Measurements from ENCODE around the gene NTN1.

NTN1 gene

GRCh38 chr17:9203771-9204425 lies 182.6 kb downstream of the NTN1 start:
- Histone ChIP-seq H3K23ac (ENCODE audit: low read length) (no peak overlapping the region), H3K4me1 (ENCODE audit: control insufficient read depth in 1 of 2, insufficient read depth in 2 of 2, low read length in 2 of 2) (no peaks in the 10 kb centered on the region), H3K18ac (ENCODE audit: low read length) (no peak overlapping the region), H3K14ac (ENCODE audit: low read length) (no peak overlapping the region), H2AFZ (ENCODE audit: insufficient read depth, low read length, poor library complexity) (no peak overlapping the region), H3K79me2 (ENCODE audit: control insufficient read depth, insufficient read depth, low read length, poor library complexity) (no peaks in the 10 kb centered on the region), H4K8ac (ENCODE audit: low read depth, low read length) (no peak overlapping the region), H3K4ac (ENCODE audit: low read depth, low read length) (no peak overlapping the region), H2BK120ac (ENCODE audit: insufficient read depth, low read length, poor library complexity) (no peak overlapping the region), H3K79me1 (ENCODE audit: low read length) (no peaks in the 10 kb centered on the region), H4K91ac (ENCODE audit: low read depth, low read length) (no peak overlapping the region), H4K12ac (ENCODE audit: low read depth, low read length) (no peak overlapping the region), H3K27ac (ENCODE audit: low read depth, low read length) (no peak overlapping the region), H3K9ac (ENCODE audit: low read length) (no peak overlapping the region), H3K9me3 (ENCODE audit: insufficient read depth, low read depth, low read length) (peaks cover 3% of the 10 kb centered on the region), H3K36me3 (ENCODE audit: control insufficient read depth in 1 of 2, insufficient read depth in 2 of 2, low read length in 2 of 2) (no peaks in the 10 kb centered on the region), H3K4me2 (ENCODE audit: low read length) (no peak overlapping the region), H2AK5ac (ENCODE audit: low read length) (no peak overlapping the region), H2BK12ac (ENCODE audit: low read length) (no peak overlapping the region), H3K27me3 (ENCODE audit: insufficient read depth, low read length) (no peaks in the 10 kb centered on the region), H3K4me3 (ENCODE audit: low read depth, low read length) (no peak overlapping the region), H2BK5ac (ENCODE audit: low read depth, low read length, poor library complexity) (no peak overlapping the region)
- WGBS (ENCODE audit: extremely low coverage, insufficient coverage, insufficient read length), result no CpG with 5 or more reads among the region's 3 CpGs
- no peak for DNase-seq

GRCh38 chr17:9204637-9205329 lies 183.5 kb downstream of the NTN1 start:
- Histone ChIP-seq H3K9me3 (ENCODE audit: insufficient read depth, low read depth, low read length) (peaks cover 5% of the 10 kb centered on the region), H3K14ac (ENCODE audit: low read length) (no peak overlapping the region), H3K23ac (ENCODE audit: low read length) (no peak overlapping the region), H3K4ac (ENCODE audit: low read depth, low read length) (no peak overlapping the region), H3K36me3 (ENCODE audit: control insufficient read depth in 1 of 2, insufficient read depth in 2 of 2, low read length in 2 of 2) (no peaks in the 10 kb centered on the region), H2AK5ac (ENCODE audit: low read length) (no peak overlapping the region), H2BK5ac (ENCODE audit: low read depth, low read length, poor library complexity) (no peak overlapping the region), H3K4me3 (ENCODE audit: low read depth, low read length) (no peak overlapping the region), H3K9ac (ENCODE audit: low read length) (no peak overlapping the region), H3K79me1 (ENCODE audit: low read length) (no peaks in the 10 kb centered on the region), H3K27me3 (ENCODE audit: insufficient read depth, low read length) (no peaks in the 10 kb centered on the region), H2BK120ac (ENCODE audit: insufficient read depth, low read length, poor library complexity) (no peak overlapping the region), H3K18ac (ENCODE audit: low read length) (no peak overlapping the region), H2AFZ (ENCODE audit: insufficient read depth, low read length, poor library complexity) (no peak overlapping the region), H3K4me1 (ENCODE audit: control insufficient read depth in 1 of 2, insufficient read depth in 2 of 2, low read length in 2 of 2) (no peaks in the 10 kb centered on the region), H3K27ac (ENCODE audit: low read depth, low read length) (no peak overlapping the region), H3K4me2 (ENCODE audit: low read length) (no peak overlapping the region), H4K91ac (ENCODE audit: low read depth, low read length) (no peak overlapping the region), H4K12ac (ENCODE audit: low read depth, low read length) (no peak overlapping the region), H2BK12ac (ENCODE audit: low read length) (no peak overlapping the region), H4K8ac (ENCODE audit: low read depth, low read length) (no peak overlapping the region), H3K79me2 (ENCODE audit: control insufficient read depth, insufficient read depth, low read length, poor library complexity) (no peaks in the 10 kb centered on the region)
- DNase-seq, result no peak
- no CpG with 5 or more reads among the region's 5 CpGs for WGBS (ENCODE audit: extremely low coverage, insufficient coverage, insufficient read length)

DNA sequence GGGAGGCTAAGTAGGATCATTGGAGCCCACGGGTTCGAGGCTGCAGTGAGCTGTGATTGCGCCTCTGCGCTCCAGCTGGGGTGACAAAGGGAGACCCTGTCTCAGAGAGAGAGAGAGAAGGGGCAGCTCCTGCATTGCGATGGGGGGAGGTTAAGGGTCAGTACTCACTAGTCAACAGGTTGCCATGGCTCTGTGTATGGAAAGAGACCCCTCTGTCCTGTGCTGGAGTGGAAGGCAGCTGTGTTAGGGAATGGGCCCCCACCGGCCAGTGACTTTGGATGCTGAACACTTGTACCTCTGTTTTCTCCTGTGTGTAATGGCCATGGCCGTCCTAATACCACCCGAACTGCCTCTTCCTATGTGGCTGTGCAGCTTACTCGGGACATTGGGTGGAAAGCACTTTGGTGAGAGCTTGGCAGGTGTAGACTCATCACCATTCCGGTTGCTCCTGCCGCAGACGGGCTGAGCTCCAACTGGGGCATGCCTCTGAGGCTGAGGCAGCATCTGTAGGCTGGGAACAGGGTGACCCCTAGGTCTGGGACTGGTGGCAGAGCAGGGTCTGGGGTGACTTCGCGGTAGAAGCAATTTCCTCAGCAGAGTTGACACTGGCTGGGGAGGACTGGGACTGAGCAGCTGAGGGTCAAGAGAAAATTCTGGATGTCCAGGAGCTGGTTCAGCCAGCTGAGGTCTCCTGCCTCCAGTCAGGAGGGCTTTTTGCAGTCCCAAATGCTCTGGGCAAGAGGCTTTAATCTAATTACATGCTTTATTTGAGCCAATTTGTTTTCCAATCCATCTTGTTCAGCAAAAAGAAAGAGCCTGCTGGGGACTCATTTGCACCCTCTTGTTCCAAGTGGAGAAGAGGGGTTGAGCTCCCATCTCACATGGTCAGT lies 184.5 kb downstream of the NTN1 start:
- WGBS (ENCODE audit: extremely low coverage, insufficient coverage, insufficient read length), result no CpG with 5 or more reads among the region's 14 CpGs
- no peaks in the 10 kb centered on the region for H3K79me1 ChIP-seq (ENCODE audit: low read length)

DNA sequence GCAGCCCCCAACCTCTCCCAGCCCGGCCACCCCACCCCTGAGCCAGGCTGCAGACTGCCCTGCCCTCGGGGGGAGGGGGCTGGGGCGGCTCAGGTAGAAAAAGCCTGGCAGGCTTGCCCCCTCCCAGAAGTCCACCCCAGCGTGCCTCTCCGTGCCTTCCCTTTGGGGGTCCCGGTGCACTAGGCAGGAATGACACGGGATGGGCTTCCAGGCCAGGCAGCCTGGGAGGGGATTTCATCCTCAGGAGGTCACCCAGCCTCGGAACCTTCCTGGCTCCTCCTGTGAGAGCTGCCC lies 185.0 kb downstream of the NTN1 start:
- Histone ChIP-seq H2AFZ (ENCODE audit: insufficient read depth, low read length, poor library complexity) (no peak overlapping the region), H2BK120ac (ENCODE audit: insufficient read depth, low read length, poor library complexity) (no peak overlapping the region), H4K8ac (ENCODE audit: low read depth, low read length) (no peak overlapping the region), H3K36me3 (ENCODE audit: control insufficient read depth in 1 of 2, insufficient read depth in 2 of 2, low read length in 2 of 2) (no peaks in the 10 kb centered on the region), H3K9me3 (ENCODE audit: insufficient read depth, low read depth, low read length) (peaks cover 8% of the 10 kb centered on the region), H2BK12ac (ENCODE audit: low read length) (no peak overlapping the region), H4K12ac (ENCODE audit: low read depth, low read length) (no peak overlapping the region), H3K27me3 (ENCODE audit: insufficient read depth, low read length) (no peaks in the 10 kb centered on the region), H3K79me1 (ENCODE audit: low read length) (no peaks in the 10 kb centered on the region), H2AK5ac (ENCODE audit: low read length) (no peak overlapping the region), H4K91ac (ENCODE audit: low read depth, low read length) (no peak overlapping the region), H3K4me2 (ENCODE audit: low read length) (no peak overlapping the region), H3K23ac (ENCODE audit: low read length) (no peak overlapping the region), H3K14ac (ENCODE audit: low read length) (no peak overlapping the region), H2BK5ac (ENCODE audit: low read depth, low read length, poor library complexity) (no peak overlapping the region), H3K4ac (ENCODE audit: low read depth, low read length) (no peak overlapping the region), H3K18ac (ENCODE audit: low read length) (no peak overlapping the region), H3K27ac (ENCODE audit: low read depth, low read length) (no peak overlapping the region), H3K4me3 (ENCODE audit: low read depth, low read length) (no peak overlapping the region), H3K79me2 (ENCODE audit: control insufficient read depth, insufficient read depth, low read length, poor library complexity) (no peaks in the 10 kb centered on the region), H3K4me1 (ENCODE audit: control insufficient read depth in 1 of 2, insufficient read depth in 2 of 2, low read length in 2 of 2) (no peaks in the 10 kb centered on the region), H3K9ac (ENCODE audit: low read length) (no peak overlapping the region)
- no CpG with 5 or more reads among the region's 8 CpGs for WGBS (ENCODE audit: extremely low coverage, insufficient coverage, insufficient read length)
- DNase-seq, result no peak

More for the DNA sequence above, 184.5 kb downstream of the NTN1 start:
- Histone ChIP-seq H4K8ac (ENCODE audit: low read depth, low read length) (no peak overlapping the region), H3K36me3 (ENCODE audit: control insufficient read depth in 1 of 2, insufficient read depth in 2 of 2, low read length in 2 of 2) (no peaks in the 10 kb centered on the region), H3K4me1 (ENCODE audit: control insufficient read depth in 1 of 2, insufficient read depth in 2 of 2, low read length in 2 of 2) (no peaks in the 10 kb centered on the region), H3K27me3 (ENCODE audit: insufficient read depth, low read length) (no peaks in the 10 kb centered on the region), H2BK120ac (ENCODE audit: insufficient read depth, low read length, poor library complexity) (no peak overlapping the region), H3K4me2 (ENCODE audit: low read length) (no peak overlapping the region), H3K14ac (ENCODE audit: low read length) (no peak overlapping the region), H3K27ac (ENCODE audit: low read depth, low read length) (no peak overlapping the region), H3K9me3 (ENCODE audit: insufficient read depth, low read depth, low read length) (peaks cover 8% of the 10 kb centered on the region), H2AFZ (ENCODE audit: insufficient read depth, low read length, poor library complexity) (no peak overlapping the region), H3K18ac (ENCODE audit: low read length) (no peak overlapping the region), H3K4me3 (ENCODE audit: low read depth, low read length) (no peak overlapping the region), H3K79me2 (ENCODE audit: control insufficient read depth, insufficient read depth, low read length, poor library complexity) (no peaks in the 10 kb centered on the region), H4K12ac (ENCODE audit: low read depth, low read length) (no peak overlapping the region), H2AK5ac (ENCODE audit: low read length) (no peak overlapping the region), H3K4ac (ENCODE audit: low read depth, low read length) (no peak overlapping the region), H3K23ac (ENCODE audit: low read length) (no peak overlapping the region), H2BK12ac (ENCODE audit: low read length) (no peak overlapping the region), H2BK5ac (ENCODE audit: low read depth, low read length, poor library complexity) (no peak overlapping the region), H3K9ac (ENCODE audit: low read length) (no peak overlapping the region), H4K91ac (ENCODE audit: low read depth, low read length) (no peak overlapping the region)
- DNase-seq, result no peak
